OCI-LY3 (cell line): ENCODE measurements around the gene TENT5D.
"Not testable (repeated sequence)": the region's sequence is repeated elsewhere in the genome, so short reads cannot be mapped to it uniquely, and the experiment has no call there.

Source experiments
- H2AFZ ChIP-seq: fragments of 200-600, 300-600 bp; shearing (Covaris generic); 2 replicates; pipeline ENCODE4 v1.6.0; 2014; ENCODE audit warnings: antibody characterized with exemption, low read depth, low read length
- H3K27ac ChIP-seq: fragments of 200-600, 300-600 bp; sonication (generic); 2 replicates; pipeline ENCODE4 v1.5.1; 2014; ENCODE audit warnings: mild to moderate bottlenecking, low read length, moderate library complexity, mixed read lengths
- H3K27me3 ChIP-seq: fragments of 200-600, 300-600 bp; sonication (generic); 2 replicates; pipeline ENCODE4 v1.6.1; 2014; ENCODE audit warnings: low read depth, low read length, mixed read lengths
- H3K36me3 ChIP-seq: fragments of 200-600, 300-600 bp; sonication (generic); replicated peaks from 2 replicates; pipeline ENCODE3; 2014; ENCODE audit warnings: low read depth, low read length, mixed read lengths
- H3K4me1 ChIP-seq: fragments of 300-600, 200-600 bp; sonication (generic); 2 replicates; pipeline ENCODE4 v1.6.1; 2014; ENCODE audit warnings: low read length, mixed read lengths
- H3K4me2 ChIP-seq: fragments of 200-600, 300-600 bp; sonication (generic); 2 replicates; pipeline ENCODE4 v1.6.1; 2014; ENCODE audit warnings: low read length, mixed read lengths
- H3K4me3 ChIP-seq: fragments of 300-600, 200-600 bp; sonication (generic); 2 replicates; pipeline ENCODE4 v1.5.1; 2014; ENCODE audit warnings: antibody characterized with exemption, mild to moderate bottlenecking, low read length, moderate library complexity
- H3K79me2 ChIP-seq: fragments of 300-600, 200-600 bp; shearing (Covaris generic); 2 replicates; pipeline ENCODE4 v1.6.1; 2014; ENCODE audit warnings: mild to moderate bottlenecking, low read length, mixed read lengths
- H3K9ac ChIP-seq: fragments of 300-600, 200-600 bp; shearing (Covaris generic); 2 replicates; pipeline ENCODE4 v1.6.0; 2014; ENCODE audit warnings: mild to moderate bottlenecking, low read length, moderate library complexity
- H3K9me3 ChIP-seq: fragments of 200-600, 300-600 bp; shearing (Covaris generic); 2 replicates; pipeline ENCODE4 v1.6.1; 2014; ENCODE audit warnings: low read length, mixed read lengths; ENCODE audit not compliant: insufficient read depth
- H4K20me1 ChIP-seq: fragments of 200-600, 300-600 bp; sonication (generic); 2 replicates; pipeline ENCODE4 v1.6.1; 2016; ENCODE audit warnings: low read length, mixed read lengths; ENCODE audit not compliant: insufficient read depth
- CTCF ChIP-seq: fragments of 200-600, 300-600 bp; sonication (generic); IDR thresholded peaks from 2 replicates; pipeline ENCODE4 v1.5.1; 2014; ENCODE audit warnings: antibody characterized with exemption, low read length, low read depth
- EZH2phosphoT487 ChIP-seq: fragments of 200-600 bp; shearing (Covaris generic); IDR thresholded peaks from 2 replicates; pipeline ENCODE4 v1.6.1; 2018; ENCODE audit warnings: antibody characterized with exemption, mixed run types, low read depth

The TENT5D gene

GRCh38 chrX:80420147-80420546, at the start of gene TENT5D:
TSS of gene TENT5D (plus strand) at chrX:80420447. CDS start at chrX:80442540, 22,093 bp downstream.
- Histone ChIP-seq H3K4me3 (no peak within 1 kb of the TSS), H3K27me3 (no peaks in the 10 kb centered on the region), H3K9me3 (no peaks in the 10 kb centered on the region), H3K9ac (no peak within 1 kb of the TSS), H3K4me1 (no peaks in the 10 kb centered on the region), H3K27ac (no peak within 1 kb of the TSS), H3K4me2 (no peak within 1 kb of the TSS), H4K20me1 (no peaks in the 10 kb centered on the region), H3K79me2 (no peaks in the 10 kb centered on the region), H3K36me3 (no peaks in the 10 kb centered on the region), H2AFZ (no peak within 1 kb of the TSS)
- no peak for TF ChIP-seq EZH2phosphoT487
- no peak for TF ChIP-seq CTCF

- not testable (repeated sequence) for H3K9ac ChIP-seq, H3K4me1 ChIP-seq, H2AFZ ChIP-seq, H3K4me3 ChIP-seq, H3K36me3 ChIP-seq, H3K79me2 ChIP-seq, H3K9me3 ChIP-seq, H3K27me3 ChIP-seq, H4K20me1 ChIP-seq, H3K4me2 ChIP-seq, H3K27ac ChIP-seq
Measured at GRCh38 chrX:80385651-80386050, 34.6 kb upstream of the TENT5D start.

GRCh38 chrX:80388206-80388605, 32.0 kb upstream of the TENT5D start:
- no peak overlapping the region for H3K4me2 ChIP-seq
- H3K27ac ChIP-seq = no peak overlapping the region
- no peak for TF ChIP-seq CTCF
- TF ChIP-seq EZH2phosphoT487 = no peak
- H3K27me3 ChIP-seq = no peaks in the 10 kb centered on the region
- no peaks in the 10 kb centered on the region for H3K36me3 ChIP-seq
- no peaks in the 10 kb centered on the region for H3K9me3 ChIP-seq
- H4K20me1 ChIP-seq = no peaks in the 10 kb centered on the region
- H3K9ac ChIP-seq = no peak overlapping the region
- H3K4me3 ChIP-seq = no peak overlapping the region
- no peak overlapping the region for H2AFZ ChIP-seq
- no peaks in the 10 kb centered on the region for H3K79me2 ChIP-seq
- H3K4me1 ChIP-seq = no peaks in the 10 kb centered on the region

GRCh38 chrX:80412042-80412441, 8.2 kb upstream of the TENT5D start:
- Histone ChIP-seq H3K27ac (no peak overlapping the region), H3K4me3 (no peak overlapping the region), H3K36me3 (no peaks in the 10 kb centered on the region), H3K79me2 (no peaks in the 10 kb centered on the region), H3K27me3 (no peaks in the 10 kb centered on the region), H3K4me2 (no peak overlapping the region), H2AFZ (no peak overlapping the region), H4K20me1 (no peaks in the 10 kb centered on the region), H3K9me3 (no peaks in the 10 kb centered on the region), H3K9ac (no peak overlapping the region), H3K4me1 (no peaks in the 10 kb centered on the region)
- no peak for TF ChIP-seq EZH2phosphoT487

- no peaks in the 10 kb centered on the region for H3K9me3 ChIP-seq
- H3K4me3 ChIP-seq = no peak overlapping the region
- H3K4me1 ChIP-seq = no peaks in the 10 kb centered on the region
- no peak overlapping the region for H3K9ac ChIP-seq
- no peaks in the 10 kb centered on the region for H3K27me3 ChIP-seq
- no peak overlapping the region for H3K4me2 ChIP-seq
- no peaks in the 10 kb centered on the region for H4K20me1 ChIP-seq
- H3K27ac ChIP-seq = no peak overlapping the region
- H3K79me2 ChIP-seq = no peaks in the 10 kb centered on the region
- no peaks in the 10 kb centered on the region for H3K36me3 ChIP-seq
- no peak for TF ChIP-seq CTCF
- TF ChIP-seq EZH2phosphoT487 = no peak
- no peak overlapping the region for H2AFZ ChIP-seq
Measured at GRCh38 chrX:80423000-80423399, 2.8 kb downstream of the TENT5D start.
